Measurements from ENCODE around the gene RNF111.

RNF111 gene

GRCh38 chr15:58966698-58967097, 20.8 kb upstream of the RNF111 start:
- Histone ChIP-seq H3K4me2 (no peak overlapping the region), H3K4me1 (no peaks in the 10 kb centered on the region), H4K20me1 (no peaks in the 10 kb centered on the region), H3K4me3 (no peak overlapping the region), H3K9me3 (replicated peaks in 1 of 11) (no peaks in the 10 kb centered on the region), H3K27me3 (no peaks in the 10 kb centered on the region), H3K9ac (no peak overlapping the region), H3K27ac (no peak overlapping the region), H3K36me3 (no peaks in the 10 kb centered on the region)
- TF ChIP-seq Cebpa-rat (IDR thresholded peaks at IDR 0.05) = no peak

GRCh38 chr15:58967479-58967878, 20.0 kb upstream of the RNF111 start:
- H4K20me1 ChIP-seq = no peaks in the 10 kb centered on the region
- H3K27ac ChIP-seq = no peak overlapping the region
- no peak for TF ChIP-seq Cebpa-rat (IDR thresholded peaks at IDR 0.05)
- no peak overlapping the region for H3K4me2 ChIP-seq
- no peak overlapping the region for H3K9ac ChIP-seq
- no peaks in the 10 kb centered on the region for H3K27me3 ChIP-seq
- no peak overlapping the region for H3K4me3 ChIP-seq
- no peaks in the 10 kb centered on the region for H3K36me3 ChIP-seq
- no peaks in the 10 kb centered on the region for H3K4me1 ChIP-seq
- no peaks in the 10 kb centered on the region for H3K9me3 ChIP-seq (replicated peaks in 1 of 11)

- peak overlapping the region in 4 of 11 experiments; percentile 57 to 86 (median 82); a peak in 4 of 22 replicates for H3K27ac ChIP-seq
- H3K4me3 ChIP-seq = no peak overlapping the region
- TF ChIP-seq Cebpa-rat (IDR thresholded peaks at IDR 0.05) = no peak
- H3K4me2 ChIP-seq = peak overlapping the region in 3 of 11 experiments; percentile 51 to 92 (median 88); a peak in 5 of 22 replicates
- H4K20me1 ChIP-seq = no peaks in the 10 kb centered on the region
- no peaks in the 10 kb centered on the region for H3K36me3 ChIP-seq
- no peaks in the 10 kb centered on the region for H3K9me3 ChIP-seq (replicated peaks in 1 of 11)
- no peaks in the 10 kb centered on the region for H3K27me3 ChIP-seq
- H3K4me1 ChIP-seq = peaks cover 49 to 96% (median 74%) of the 10 kb centered on the region in 10 experiments
- H3K9ac ChIP-seq = no peak overlapping the region
Measured at GRCh38 chr15:58977887-58978286, 9.6 kb upstream of the RNF111 start.

GRCh38 chr15:58980351-58980939, 7.0 kb upstream of the RNF111 start:
- Histone ChIP-seq H3K27me3 (no peaks in the 10 kb centered on the region), H3K36me3 (no peaks in the 10 kb centered on the region), H3K9me3 (replicated peaks in 1 of 11) (no peaks in the 10 kb centered on the region), H4K20me1 (no peaks in the 10 kb centered on the region), H3K4me1 (peaks cover 43 to 81% (median 63%) of the 10 kb centered on the region in 10 experiments), H3K4me2 (peak overlapping the region in 10 of 11 experiments; percentile 62 to 82 (median 72); a peak in 15 of 22 replicates), H3K4me3 (no peak overlapping the region), H3K27ac (peak overlapping the region in 4 of 11 experiments; percentile 67 to 74 (median 68); a peak in 5 of 22 replicates), H3K9ac (0 out of 22 replicates have a peak overlapping the region, but pooled peaks of 1 of the 11 experiments have one; percentile 34)
- no peak for TF ChIP-seq Cebpa-rat (IDR thresholded peaks at IDR 0.05)

- H3K4me1 ChIP-seq = peaks cover 33 to 81% (median 58%) of the 10 kb centered on the region in 10 experiments
- peak overlapping the region; percentile 45 to 75 (median 68) for H3K4me2 ChIP-seq
- H3K9me3 ChIP-seq (replicated peaks in 1 of 11) = no peaks in the 10 kb centered on the region
- H4K20me1 ChIP-seq = no peaks in the 10 kb centered on the region
- H3K9ac ChIP-seq = peak overlapping the region in 6 of 11 experiments; percentile 17 to 59 (median 45); a peak in 11 of 22 replicates
- TF ChIP-seq Cebpa-rat (IDR thresholded peaks at IDR 0.05) = no peak
- H3K36me3 ChIP-seq = no peaks in the 10 kb centered on the region
- no peaks in the 10 kb centered on the region for H3K27me3 ChIP-seq
- no peak overlapping the region for H3K4me3 ChIP-seq
- peak overlapping the region; percentile 10 to 69 (median 44); a peak in 17 of 22 replicates for H3K27ac ChIP-seq
Measured at GRCh38 chr15:58981808-58982475, 5.5 kb upstream of the RNF111 start.

GRCh38 chr15:58983261-58983660, 4.2 kb upstream of the RNF111 start:
- H3K4me2 ChIP-seq = no peak overlapping the region
- H3K27ac ChIP-seq = no peak overlapping the region
- H3K9ac ChIP-seq = no peak overlapping the region
- H3K9me3 ChIP-seq (replicated peaks in 1 of 11) = no peaks in the 10 kb centered on the region
- TF ChIP-seq Cebpa-rat (IDR thresholded peaks at IDR 0.05) = no peak
- H3K27me3 ChIP-seq = no peaks in the 10 kb centered on the region
- H4K20me1 ChIP-seq = peaks cover 0 to 3% (median 2%) of the 10 kb centered on the region in 11 experiments; a peak in 12 of 22 replicates
- no peaks in the 10 kb centered on the region for H3K36me3 ChIP-seq
- no peak overlapping the region for H3K4me3 ChIP-seq
- peaks cover 35 to 71% (median 51%) of the 10 kb centered on the region in 10 experiments for H3K4me1 ChIP-seq

GRCh38 chr15:58985443-58985842, 2.0 kb upstream of the RNF111 start:
- Histone ChIP-seq H3K27me3 (no peaks in the 10 kb centered on the region), H3K36me3 (peaks cover 0 to 9% (median 4%) of the 10 kb centered on the region in 11 experiments; a peak in 11 of 22 replicates), H3K9ac (no peak overlapping the region), H3K9me3 (replicated peaks in 1 of 11) (no peaks in the 10 kb centered on the region), H3K4me1 (peaks cover 36 to 62% (median 48%) of the 10 kb centered on the region in 10 experiments), H4K20me1 (peaks cover 17 to 25% (median 24%) of the 10 kb centered on the region in 11 experiments), H3K4me2 (peak overlapping the region in 3 of 11 experiments; percentile 2 to 57 (median 8); a peak in 5 of 22 replicates), H3K4me3 (no peak overlapping the region), H3K27ac (peak overlapping the region in 2 of 11 experiments; percentile 7 to 24; a peak in 2 of 22 replicates)
- no peak for TF ChIP-seq Cebpa-rat (IDR thresholded peaks at IDR 0.05)

GRCh38 chr15:58987036-58987435, 427 bp upstream of the RNF111 start:
- Histone ChIP-seq H3K4me2 (peak overlapping the region; percentile 46 to 93 (median 77)), H3K9ac (peak overlapping the region; percentile 86 to 98 (median 96)), H3K4me1 (peaks cover 24 to 55% (median 35%) of the 10 kb centered on the region in 10 experiments), H3K36me3 (peaks cover 13 to 25% (median 19%) of the 10 kb centered on the region in 11 experiments), H3K4me3 (peak overlapping the region; percentile 76 to 92 (median 90)), H3K27me3 (no peaks in the 10 kb centered on the region), H4K20me1 (peaks cover 33 to 41% (median 38%) of the 10 kb centered on the region in 11 experiments), H3K9me3 (replicated peaks in 1 of 11) (no peaks in the 10 kb centered on the region), H3K27ac (peak overlapping the region; percentile 84 to 98 (median 95); a peak in 21 of 22 replicates)
- no peak for TF ChIP-seq Cebpa-rat (IDR thresholded peaks at IDR 0.05)

Data from BLaER1 treated with 17β-estradiol and CSF1 and Interleukin-3, amounts not matched to agents 10 nM and 100 nM (cell line).